GM12891 (cell line): ENCODE results near the gene DCLK1.

Source experiments
- POLR2A ChIP-seq: IDR thresholded peaks from 2 replicates; pipeline ENCODE4 v1.6.1; 2011; ENCODE audit warnings: low read depth, low read length, control low read depth
- POLR2AphosphoS5 ChIP-seq: IDR thresholded peaks from 2 replicates; pipeline ENCODE4 v1.6.1; 2011; ENCODE audit warnings: low read depth, low read length, control low read depth
- TAF1 ChIP-seq: IDR thresholded peaks from 2 replicates; pipeline ENCODE4 v1.6.1; 2011; ENCODE audit warnings: low read depth, low read length, control low read depth

- TF ChIP-seq POLR2A (no peak), POLR2AphosphoS5 (no peak), TAF1 (no peak)
These were observed 341.6 kb downstream of the DCLK1 start for GRCh38 chr13:35789335-35790165.
